NB4 (cell line): ENCODE results near the gene NFASC.
A peak's percentile ranks its signal among the peaks of the same experiment; 100 is the strongest.

ENCODE experiments used
- DNase-seq: peaks from one replicate; pipeline ENCODE4 v3.0.0; 2010; ENCODE audit warnings: low read depth
- H3K4me3 ChIP-seq: one replicate; pipeline ENCODE4 v1.5.1; 2011; ENCODE audit warnings: mild to moderate bottlenecking, low read depth, low read length, moderate library complexity
- MYC ChIP-seq: IDR thresholded peaks from 2 replicates; pipeline ENCODE4 v1.6.1; 2011; ENCODE audit warnings: low read depth, low read length
- POLR2A ChIP-seq: IDR thresholded peaks from 2 replicates; pipeline ENCODE4 v1.6.1; 2011; ENCODE audit warnings: mild to moderate bottlenecking; ENCODE audit not compliant: insufficient read length; ENCODE audit errors: extremely low read depth
- TF ChIP-seq, protein P1 (sequence below): IDR thresholded peaks from one replicate; pipeline ENCODE4 v1.5.1; 2012; ENCODE audit warnings: low read depth, low read length
- TF ChIP-seq, protein P2 (sequence below): IDR thresholded peaks from 2 replicates; pipeline ENCODE4 v1.6.1; 2011; ENCODE audit warnings: low read depth, low read length

The NFASC gene

DNA sequence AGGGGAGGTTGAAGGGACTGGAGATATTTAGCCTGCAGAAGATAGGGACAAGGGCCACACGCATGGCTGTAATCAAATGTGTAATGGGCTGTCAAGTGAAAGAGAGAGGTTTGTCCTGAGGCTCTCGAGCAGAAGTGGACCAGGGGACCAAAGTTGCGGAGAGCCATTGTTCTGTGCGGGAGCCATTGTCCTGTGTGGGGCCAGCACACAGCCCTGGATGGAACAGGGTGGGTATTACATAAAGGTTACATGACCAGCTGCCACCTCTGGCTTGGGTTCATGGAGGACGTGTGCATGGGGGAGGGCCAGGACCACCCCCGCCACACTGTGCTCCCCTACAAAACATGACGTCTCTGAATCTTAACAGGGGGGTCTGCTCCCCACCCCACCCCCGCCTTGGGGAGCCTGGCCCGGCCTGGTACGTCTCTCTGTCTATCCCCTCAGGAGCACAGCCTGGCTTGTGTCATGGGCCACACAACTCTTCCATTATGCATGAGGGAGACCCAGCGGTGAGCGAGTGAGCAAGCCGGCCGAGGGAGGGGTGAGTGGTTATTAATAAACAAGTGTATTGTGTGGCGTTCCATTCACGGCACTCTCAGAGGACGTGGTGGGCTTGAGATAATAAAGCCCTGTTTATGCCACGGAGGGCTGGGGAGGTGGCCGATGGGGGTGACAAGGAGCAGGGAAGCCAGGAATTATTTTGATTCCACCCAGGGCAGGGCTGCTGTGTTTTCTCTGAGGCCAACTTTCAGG, at the start of gene NFASC:
NFASC (plus strand) TSS at position 703 of the 753 bp plus-strand sequence. CDS start 73,454 bp downstream, outside the sequence.
- no peak for DNase-seq
- TF ChIP-seq, protein P1, sequence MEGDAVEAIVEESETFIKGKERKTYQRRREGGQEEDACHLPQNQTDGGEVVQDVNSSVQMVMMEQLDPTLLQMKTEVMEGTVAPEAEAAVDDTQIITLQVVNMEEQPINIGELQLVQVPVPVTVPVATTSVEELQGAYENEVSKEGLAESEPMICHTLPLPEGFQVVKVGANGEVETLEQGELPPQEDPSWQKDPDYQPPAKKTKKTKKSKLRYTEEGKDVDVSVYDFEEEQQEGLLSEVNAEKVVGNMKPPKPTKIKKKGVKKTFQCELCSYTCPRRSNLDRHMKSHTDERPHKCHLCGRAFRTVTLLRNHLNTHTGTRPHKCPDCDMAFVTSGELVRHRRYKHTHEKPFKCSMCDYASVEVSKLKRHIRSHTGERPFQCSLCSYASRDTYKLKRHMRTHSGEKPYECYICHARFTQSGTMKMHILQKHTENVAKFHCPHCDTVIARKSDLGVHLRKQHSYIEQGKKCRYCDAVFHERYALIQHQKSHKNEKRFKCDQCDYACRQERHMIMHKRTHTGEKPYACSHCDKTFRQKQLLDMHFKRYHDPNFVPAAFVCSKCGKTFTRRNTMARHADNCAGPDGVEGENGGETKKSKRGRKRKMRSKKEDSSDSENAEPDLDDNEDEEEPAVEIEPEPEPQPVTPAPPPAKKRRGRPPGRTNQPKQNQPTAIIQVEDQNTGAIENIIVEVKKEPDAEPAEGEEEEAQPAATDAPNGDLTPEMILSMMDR: no peak
- no peak for TF ChIP-seq MYC
- TF ChIP-seq, protein P2, sequence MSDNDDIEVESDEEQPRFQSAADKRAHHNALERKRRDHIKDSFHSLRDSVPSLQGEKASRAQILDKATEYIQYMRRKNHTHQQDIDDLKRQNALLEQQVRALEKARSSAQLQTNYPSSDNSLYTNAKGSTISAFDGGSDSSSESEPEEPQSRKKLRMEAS: no peak
- TF ChIP-seq POLR2A: no peak
- no peak within 1 kb of the TSS for H3K4me3 ChIP-seq

DNA sequence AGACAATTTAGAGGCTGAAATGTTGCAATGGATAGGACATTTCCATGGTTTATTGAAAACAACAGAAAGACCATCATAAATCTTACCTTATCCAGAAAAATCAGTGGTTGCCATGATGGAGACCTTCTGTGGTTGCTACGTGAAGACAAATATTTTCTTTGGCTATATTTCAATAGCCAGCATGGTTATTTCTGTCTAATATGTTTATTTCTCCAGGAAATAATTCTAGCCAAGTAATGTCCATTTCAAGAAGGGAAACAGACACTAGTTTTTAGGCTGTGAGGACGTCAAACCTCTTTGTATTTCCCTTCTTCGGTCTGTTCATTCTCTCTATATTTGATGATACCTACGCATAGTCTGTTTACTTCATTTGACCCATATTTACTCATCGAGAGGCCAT, 49.2 kb upstream of the NFASC start:
- no peak for DNase-seq
- no peak overlapping the region for H3K4me3 ChIP-seq
- TF ChIP-seq, protein P2: no peak
- TF ChIP-seq, protein P1: no peak
- TF ChIP-seq MYC: no peak
- TF ChIP-seq POLR2A: no peak

DNA sequence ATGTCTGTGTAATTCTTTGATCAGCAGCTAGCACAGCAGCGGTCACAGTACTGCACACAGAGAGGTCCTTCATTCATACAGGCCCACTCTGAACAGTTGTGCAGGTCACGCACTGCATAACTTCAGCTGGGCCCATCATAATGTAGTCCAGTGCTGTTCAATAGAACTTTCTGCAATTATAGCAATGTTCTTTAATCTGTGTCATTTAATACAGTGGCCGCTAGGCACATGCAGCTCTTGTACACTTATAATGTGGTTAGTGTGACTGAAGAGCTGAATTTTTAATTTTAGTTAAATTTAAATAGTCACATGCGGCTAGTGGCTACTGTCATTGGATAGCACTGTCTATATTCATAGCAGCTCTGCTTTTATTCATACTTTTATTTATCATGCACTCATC, 48.7 kb upstream of the NFASC start:
- H3K4me3 ChIP-seq: no peak overlapping the region
- TF ChIP-seq, protein P2: no peak
- no peak for TF ChIP-seq POLR2A
- TF ChIP-seq, protein P1: no peak
- no peak for TF ChIP-seq MYC
- no peak for DNase-seq

DNA sequence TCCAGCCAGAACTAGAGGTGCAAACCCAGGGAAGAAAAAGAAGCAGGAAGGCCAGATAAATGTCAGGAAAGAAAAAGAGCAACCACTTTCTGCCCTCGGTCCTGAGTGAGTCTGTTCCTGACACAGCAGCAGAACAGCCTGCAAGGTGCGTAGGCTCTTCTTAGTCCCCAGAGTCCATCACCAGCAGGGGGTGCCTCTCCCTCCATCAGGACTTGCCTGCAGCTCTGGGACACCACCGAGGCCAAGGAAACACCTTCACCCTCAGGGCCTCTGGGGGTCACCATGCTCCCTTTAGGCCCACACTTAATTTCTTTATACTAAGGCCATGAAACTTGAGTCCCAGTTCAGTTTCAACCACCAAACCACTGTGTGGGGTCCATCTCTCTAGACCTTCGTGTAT, 43.7 kb upstream of the NFASC start:
- DNase-seq: peak; percentile 44
- TF ChIP-seq, protein P1: peak; percentile 39
- TF ChIP-seq, protein P2: no peak
- TF ChIP-seq MYC (no peak), POLR2A (no peak)
- H3K4me3 ChIP-seq: no peak overlapping the region

DNA sequence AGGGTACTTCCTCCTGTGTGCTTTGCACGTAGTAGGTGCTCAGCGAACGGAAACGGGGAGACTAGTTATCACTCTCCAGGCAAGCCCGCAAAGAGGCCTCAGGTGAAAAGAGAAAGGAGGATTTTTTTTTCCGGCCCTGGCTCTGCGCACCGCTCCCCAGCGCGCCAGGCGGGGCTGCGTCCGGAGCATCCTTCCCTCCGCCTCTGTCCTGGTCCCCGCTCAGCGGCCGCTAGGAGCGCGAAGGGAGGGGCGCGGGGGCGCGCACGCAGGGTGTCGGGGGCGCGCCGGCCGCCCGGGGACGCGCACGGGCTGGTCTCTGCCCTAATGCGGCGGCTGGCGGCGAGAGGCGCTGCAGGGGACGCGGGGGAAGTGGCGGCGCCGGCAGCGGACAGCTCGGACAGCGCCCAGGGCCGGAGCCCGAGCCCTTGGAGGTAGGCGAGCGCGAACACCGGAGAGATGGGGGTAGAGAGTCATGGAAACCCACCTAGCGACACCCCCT, 42.3 kb upstream of the NFASC start:
- no peak overlapping the region for H3K4me3 ChIP-seq
- TF ChIP-seq, protein P2: no peak
- TF ChIP-seq, protein P1: no peak
- DNase-seq: peak; percentile 6
